GM12878 (cell line): ENCODE results near the gene MRPL41. TPM values are rescaled to one million over a fixed set of nuclear protein-coding genes. Genes with fewer than 3 reads are reported as not detected.

ENCODE experiments used
- ATF7 ChIP-seq: fragments of 450-650 bp; IDR thresholded peaks from 2 replicates; pipeline ENCODE4 v1.6.1; 2016; ENCODE audit warnings: low read depth, mild to moderate bottlenecking
- MXI1 ChIP-seq: fragments of 150-350 bp; IDR thresholded peaks from 2 replicates; pipeline ENCODE4 v1.6.1; 2011; ENCODE audit warnings: low read depth, mild to moderate bottlenecking, inconsistent platforms, low read length, improper control_type of control experiment
- NR2C2 ChIP-seq: IDR thresholded peaks from 2 replicates; pipeline ENCODE4 v1.6.1; 2011; ENCODE audit warnings: borderline replicate concordance, low read depth; ENCODE audit not compliant: control insufficient read depth, insufficient read length
- NR2F1 ChIP-seq: fragments of 450-650 bp; conservative IDR thresholded peaks from 2 replicates; pipeline ENCODE4 v1.6.1; 2017; ENCODE audit warnings: mild to moderate bottlenecking
- RAD21 ChIP-seq: IDR thresholded peaks from 2 replicates; pipeline ENCODE4 v1.6.1; 2011; ENCODE audit warnings: mild to moderate bottlenecking, low read depth, low read length, moderate library complexity; ENCODE audit not compliant: insufficient read depth
- RFX5 ChIP-seq: IDR thresholded peaks from 2 replicates; pipeline ENCODE4 v1.6.1; 2011; ENCODE audit warnings: low read depth, low read length, improper control_type of control experiment
- SIN3A ChIP-seq: IDR thresholded peaks from 2 replicates; pipeline ENCODE4 v1.6.1; 2012; ENCODE audit warnings: low read depth, low read length, improper control_type of control experiment
- SMAD5 ChIP-seq: IDR thresholded peaks from 2 replicates; pipeline ENCODE4 v1.6.1; 2016; ENCODE audit warnings: antibody characterized with exemption, low read depth
- SPI1 ChIP-seq: IDR thresholded peaks from 2 replicates; pipeline ENCODE4 v1.6.1; 2011; ENCODE audit warnings: low read depth, mild to moderate bottlenecking, low read length, moderate library complexity, borderline replicate concordance; ENCODE audit not compliant: insufficient read depth
- SREBF2 ChIP-seq: IDR thresholded peaks from 2 replicates; pipeline ENCODE4 v1.6.1; 2012; ENCODE audit warnings: mild to moderate bottlenecking, low read length
- SUPT20H ChIP-seq: IDR thresholded peaks from 2 replicates; pipeline ENCODE4 v1.6.1; 2011; ENCODE audit warnings: low read depth, mild to moderate bottlenecking, low read length, moderate library complexity, borderline replicate concordance; ENCODE audit not compliant: control insufficient read depth
- YBX1 ChIP-seq: fragments of 450-650 bp; IDR thresholded peaks from 2 replicates; pipeline ENCODE4 v1.6.1; 2016; ENCODE audit warnings: antibody characterized with exemption
- YY1 ChIP-seq: IDR thresholded peaks from 2 replicates; pipeline ENCODE4 v1.6.1; 2011; ENCODE audit warnings: low read depth, mild to moderate bottlenecking, low read length
- ZBED1 ChIP-seq: IDR thresholded peaks from 2 replicates; pipeline ENCODE4 v1.6.1; 2016; ENCODE audit warnings: borderline replicate concordance
- ZSCAN29 ChIP-seq: fragments of 450-650 bp; IDR thresholded peaks from 2 replicates; pipeline ENCODE4 v1.6.1; 2017; ENCODE audit warnings: mild to moderate bottlenecking, moderate library complexity
- polyA plus RNA-seq, 11 experiments: library from polyadenylated mRNA; depleted of rRNA in 4 of 11; unstranded in 6 of 11; stranded (reverse) in 5 of 11; fragments of >200 nt; fragmentation: Nextera tagmentation in 4 of 11; fragmentation: Illumina TruSeq in 1 of 11; extraction: Ambion mirVana in 4 of 11; extraction: Trizol in 1 of 11; gene quantifications; 1 replicate in 1 of 11; 2 replicates in 10 of 11; pipeline versions ENCODE4 v1.2.1 to v1.2.3, GENCODE V29; 2011 to 2016; ENCODE audit warnings: inconsistent platforms in 2 of 11, missing spikeins in 2 of 11, low read depth in 1 of 11
- total RNA-seq, 4 experiments: library from RNA; depleted of rRNA in 3 of 4; stranded (reverse); fragments of >200 nt in 3 of 4; fragmentation: Illumina TruSeq in 1 of 4; extraction: Trizol in 1 of 4; gene quantifications; 2 replicates each; pipeline versions ENCODE4 v1.2.1 to v1.2.3, GENCODE V29; 2013 to 2021
- TF ChIP-seq, protein P1 (sequence below): fragments of 450-650 bp; IDR thresholded peaks from 2 replicates; pipeline ENCODE4 v1.6.1; 2016; ENCODE audit warnings: mild to moderate bottlenecking
- TF ChIP-seq, protein P2 (sequence below): IDR thresholded peaks from 2 replicates; pipeline ENCODE4 v1.6.1; 2012; ENCODE audit warnings: low read depth, low read length, improper control_type of control experiment
- TF ChIP-seq, protein P3 (sequence below): IDR thresholded peaks from 2 replicates; pipeline ENCODE4 v1.6.1; 2011; ENCODE audit warnings: mild to moderate bottlenecking, low read depth, low read length, moderate library complexity; ENCODE audit not compliant: insufficient replicate concordance
- TF ChIP-seq, protein P4 (sequence below): fragments of 450-650 bp; formaldehyde crosslinking; IDR thresholded peaks from 2 replicates; pipeline ENCODE4 v1.4.0; 2022; ENCODE audit warnings: mild to moderate bottlenecking, moderate library complexity
- TF ChIP-seq, protein P5 (sequence below): IDR thresholded peaks from 2 replicates; pipeline ENCODE4 v1.6.1; 2011; ENCODE audit warnings: low read depth, low read length, improper control_type of control experiment, borderline replicate concordance
- TF ChIP-seq, protein P6 (sequence below): fragments of 450-650 bp; IDR thresholded peaks from 2 replicates; pipeline ENCODE4 v1.6.1; 2017; ENCODE audit warnings: antibody characterized with exemption, mild to moderate bottlenecking, moderate library complexity

Gene MRPL41
- total and polyA plus RNA-seq, 10 of the 15 experiments (the other 5 are each of a cell fraction or from before 2014, with no cell fraction given): 1.3 to 116 (median 40.1) TPM

DNA sequence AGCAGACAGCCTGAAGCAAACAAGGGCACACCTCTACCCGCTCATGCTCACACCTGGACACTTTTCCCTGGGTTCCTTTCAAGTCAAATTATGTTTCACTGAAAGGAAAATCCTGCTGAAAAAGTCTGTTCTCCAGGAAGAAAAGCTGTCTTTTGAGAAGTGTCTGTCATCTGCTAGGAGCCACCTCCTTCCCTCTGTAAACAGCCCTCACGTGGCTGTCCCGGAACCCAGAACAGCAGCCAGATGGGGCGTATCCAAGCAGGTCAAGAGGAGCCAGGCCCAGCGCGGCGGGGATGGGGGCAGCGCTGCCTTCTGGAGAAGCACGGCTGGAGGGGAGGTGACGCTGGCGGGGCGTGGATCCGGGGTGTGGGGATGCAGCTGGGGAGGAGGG lies 1.5 kb upstream of the MRPL41 start, which contains the start of gene PNPLA7 (continued):
- TF ChIP-seq, protein P1, sequence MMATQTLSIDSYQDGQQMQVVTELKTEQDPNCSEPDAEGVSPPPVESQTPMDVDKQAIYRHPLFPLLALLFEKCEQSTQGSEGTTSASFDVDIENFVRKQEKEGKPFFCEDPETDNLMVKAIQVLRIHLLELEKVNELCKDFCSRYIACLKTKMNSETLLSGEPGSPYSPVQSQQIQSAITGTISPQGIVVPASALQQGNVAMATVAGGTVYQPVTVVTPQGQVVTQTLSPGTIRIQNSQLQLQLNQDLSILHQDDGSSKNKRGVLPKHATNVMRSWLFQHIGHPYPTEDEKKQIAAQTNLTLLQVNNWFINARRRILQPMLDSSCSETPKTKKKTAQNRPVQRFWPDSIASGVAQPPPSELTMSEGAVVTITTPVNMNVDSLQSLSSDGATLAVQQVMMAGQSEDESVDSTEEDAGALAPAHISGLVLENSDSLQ: peak; percentile 85
- TF ChIP-seq SMAD5: no peak
- TF ChIP-seq NR2C2: no peak
- no peak for TF ChIP-seq RFX5
- TF ChIP-seq SIN3A: 0 out of 2 replicates have a peak, but pooled peaks have one; percentile 63
- peak; percentile 81 for TF ChIP-seq MXI1
- no peak for TF ChIP-seq NR2F1
- no peak for TF ChIP-seq RAD21
- TF ChIP-seq ZBED1: no peak
- TF ChIP-seq SUPT20H: no peak
- no peak for TF ChIP-seq SREBF2
- TF ChIP-seq, protein P2, sequence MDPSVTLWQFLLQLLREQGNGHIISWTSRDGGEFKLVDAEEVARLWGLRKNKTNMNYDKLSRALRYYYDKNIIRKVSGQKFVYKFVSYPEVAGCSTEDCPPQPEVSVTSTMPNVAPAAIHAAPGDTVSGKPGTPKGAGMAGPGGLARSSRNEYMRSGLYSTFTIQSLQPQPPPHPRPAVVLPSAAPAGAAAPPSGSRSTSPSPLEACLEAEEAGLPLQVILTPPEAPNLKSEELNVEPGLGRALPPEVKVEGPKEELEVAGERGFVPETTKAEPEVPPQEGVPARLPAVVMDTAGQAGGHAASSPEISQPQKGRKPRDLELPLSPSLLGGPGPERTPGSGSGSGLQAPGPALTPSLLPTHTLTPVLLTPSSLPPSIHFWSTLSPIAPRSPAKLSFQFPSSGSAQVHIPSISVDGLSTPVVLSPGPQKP: no peak
- TF ChIP-seq YY1: no peak
- no peak for TF ChIP-seq ZSCAN29
- TF ChIP-seq ATF7: no peak
- TF ChIP-seq, protein P3, sequence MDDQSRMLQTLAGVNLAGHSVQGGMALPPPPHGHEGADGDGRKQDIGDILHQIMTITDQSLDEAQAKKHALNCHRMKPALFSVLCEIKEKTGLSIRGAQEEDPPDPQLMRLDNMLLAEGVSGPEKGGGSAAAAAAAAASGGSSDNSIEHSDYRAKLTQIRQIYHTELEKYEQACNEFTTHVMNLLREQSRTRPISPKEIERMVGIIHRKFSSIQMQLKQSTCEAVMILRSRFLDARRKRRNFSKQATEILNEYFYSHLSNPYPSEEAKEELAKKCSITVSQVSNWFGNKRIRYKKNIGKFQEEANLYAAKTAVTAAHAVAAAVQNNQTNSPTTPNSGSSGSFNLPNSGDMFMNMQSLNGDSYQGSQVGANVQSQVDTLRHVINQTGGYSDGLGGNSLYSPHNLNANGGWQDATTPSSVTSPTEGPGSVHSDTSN: peak; percentile 15
- TF ChIP-seq, protein P4, sequence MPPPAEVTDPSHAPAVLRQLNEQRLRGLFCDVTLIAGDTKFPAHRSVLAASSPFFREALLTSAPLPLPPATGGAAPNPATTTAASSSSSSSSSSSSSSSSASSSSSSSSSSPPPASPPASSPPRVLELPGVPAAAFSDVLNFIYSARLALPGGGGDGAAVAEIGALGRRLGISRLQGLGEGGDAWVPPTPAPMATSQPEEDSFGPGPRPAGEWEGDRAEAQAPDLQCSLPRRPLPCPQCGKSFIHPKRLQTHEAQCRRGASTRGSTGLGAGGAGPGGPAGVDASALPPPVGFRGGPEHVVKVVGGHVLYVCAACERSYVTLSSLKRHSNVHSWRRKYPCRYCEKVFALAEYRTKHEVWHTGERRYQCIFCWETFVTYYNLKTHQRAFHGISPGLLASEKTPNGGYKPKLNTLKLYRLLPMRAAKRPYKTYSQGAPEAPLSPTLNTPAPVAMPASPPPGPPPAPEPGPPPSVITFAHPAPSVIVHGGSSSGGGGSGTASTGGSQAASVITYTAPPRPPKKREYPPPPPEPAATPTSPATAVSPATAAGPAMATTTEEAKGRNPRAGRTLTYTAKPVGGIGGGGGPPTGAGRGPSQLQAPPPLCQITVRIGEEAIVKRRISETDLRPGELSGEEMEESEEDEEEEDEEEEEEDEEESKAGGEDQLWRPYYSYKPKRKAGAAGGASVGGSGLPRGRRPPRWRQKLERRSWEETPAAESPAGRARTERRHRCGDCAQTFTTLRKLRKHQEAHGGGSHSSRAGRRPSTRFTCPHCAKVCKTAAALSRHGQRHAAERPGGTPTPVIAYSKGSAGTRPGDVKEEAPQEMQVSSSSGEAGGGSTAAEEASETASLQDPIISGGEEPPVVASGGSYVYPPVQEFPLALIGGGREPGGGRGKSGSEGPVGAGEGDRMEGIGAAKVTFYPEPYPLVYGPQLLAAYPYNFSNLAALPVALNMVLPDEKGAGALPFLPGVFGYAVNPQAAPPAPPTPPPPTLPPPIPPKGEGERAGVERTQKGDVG (CRISPR knock-in tag): no peak
- TF ChIP-seq, protein P5, sequence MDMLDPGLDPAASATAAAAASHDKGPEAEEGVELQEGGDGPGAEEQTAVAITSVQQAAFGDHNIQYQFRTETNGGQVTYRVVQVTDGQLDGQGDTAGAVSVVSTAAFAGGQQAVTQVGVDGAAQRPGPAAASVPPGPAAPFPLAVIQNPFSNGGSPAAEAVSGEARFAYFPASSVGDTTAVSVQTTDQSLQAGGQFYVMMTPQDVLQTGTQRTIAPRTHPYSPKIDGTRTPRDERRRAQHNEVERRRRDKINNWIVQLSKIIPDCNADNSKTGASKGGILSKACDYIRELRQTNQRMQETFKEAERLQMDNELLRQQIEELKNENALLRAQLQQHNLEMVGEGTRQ: 0 out of 2 replicates have a peak, but pooled peaks have one; percentile 32
- TF ChIP-seq SPI1: no peak
- TF ChIP-seq, protein P6, sequence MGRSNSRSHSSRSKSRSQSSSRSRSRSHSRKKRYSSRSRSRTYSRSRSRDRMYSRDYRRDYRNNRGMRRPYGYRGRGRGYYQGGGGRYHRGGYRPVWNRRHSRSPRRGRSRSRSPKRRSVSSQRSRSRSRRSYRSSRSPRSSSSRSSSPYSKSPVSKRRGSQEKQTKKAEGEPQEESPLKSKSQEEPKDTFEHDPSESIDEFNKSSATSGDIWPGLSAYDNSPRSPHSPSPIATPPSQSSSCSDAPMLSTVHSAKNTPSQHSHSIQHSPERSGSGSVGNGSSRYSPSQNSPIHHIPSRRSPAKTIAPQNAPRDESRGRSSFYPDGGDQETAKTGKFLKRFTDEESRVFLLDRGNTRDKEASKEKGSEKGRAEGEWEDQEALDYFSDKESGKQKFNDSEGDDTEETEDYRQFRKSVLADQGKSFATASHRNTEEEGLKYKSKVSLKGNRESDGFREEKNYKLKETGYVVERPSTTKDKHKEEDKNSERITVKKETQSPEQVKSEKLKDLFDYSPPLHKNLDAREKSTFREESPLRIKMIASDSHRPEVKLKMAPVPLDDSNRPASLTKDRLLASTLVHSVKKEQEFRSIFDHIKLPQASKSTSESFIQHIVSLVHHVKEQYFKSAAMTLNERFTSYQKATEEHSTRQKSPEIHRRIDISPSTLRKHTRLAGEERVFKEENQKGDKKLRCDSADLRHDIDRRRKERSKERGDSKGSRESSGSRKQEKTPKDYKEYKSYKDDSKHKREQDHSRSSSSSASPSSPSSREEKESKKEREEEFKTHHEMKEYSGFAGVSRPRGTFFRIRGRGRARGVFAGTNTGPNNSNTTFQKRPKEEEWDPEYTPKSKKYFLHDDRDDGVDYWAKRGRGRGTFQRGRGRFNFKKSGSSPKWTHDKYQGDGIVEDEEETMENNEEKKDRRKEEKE: no peak
- TF ChIP-seq YBX1: no peak
